Measurements from ENCODE around the gene RSPO4. TPM values are rescaled to one million over a fixed set of nuclear protein-coding genes. Genes with fewer than 3 reads are reported as not detected.

Gene RSPO4
- polyA plus RNA-seq, 10 donors: 0.11 to 0.95 (median 0.21) TPM; not detected in 2

- DNase-seq: no peak
These were observed 57.2 kb downstream of the RSPO4 start for GRCh38 chr20:944774-945410.

DNA sequence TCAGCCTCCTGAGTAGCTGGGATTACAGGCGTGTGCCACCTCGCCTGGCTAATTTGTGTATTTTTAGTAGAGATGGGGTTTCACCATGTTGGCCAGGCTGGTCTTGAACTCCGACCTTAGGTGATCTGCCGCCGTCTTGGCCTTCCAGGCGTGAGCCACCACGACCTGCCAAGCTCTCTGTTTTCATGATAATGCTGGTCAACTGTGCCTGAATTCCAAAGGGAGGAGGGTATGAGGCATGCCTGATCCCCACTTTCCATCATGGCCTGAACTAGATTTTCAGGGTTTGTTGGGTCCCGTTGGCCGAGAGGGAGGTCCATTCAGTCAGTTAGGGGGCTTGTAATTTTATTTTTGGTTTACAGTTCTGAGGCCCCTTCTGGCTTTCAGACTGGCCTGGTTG is 58.0 kb downstream of the RSPO4 start:
- DNase-seq: no peak

GRCh38 chr20:942611-943010 is 59.5 kb downstream of the RSPO4 start:
- DNase-seq: no peak

DNA sequence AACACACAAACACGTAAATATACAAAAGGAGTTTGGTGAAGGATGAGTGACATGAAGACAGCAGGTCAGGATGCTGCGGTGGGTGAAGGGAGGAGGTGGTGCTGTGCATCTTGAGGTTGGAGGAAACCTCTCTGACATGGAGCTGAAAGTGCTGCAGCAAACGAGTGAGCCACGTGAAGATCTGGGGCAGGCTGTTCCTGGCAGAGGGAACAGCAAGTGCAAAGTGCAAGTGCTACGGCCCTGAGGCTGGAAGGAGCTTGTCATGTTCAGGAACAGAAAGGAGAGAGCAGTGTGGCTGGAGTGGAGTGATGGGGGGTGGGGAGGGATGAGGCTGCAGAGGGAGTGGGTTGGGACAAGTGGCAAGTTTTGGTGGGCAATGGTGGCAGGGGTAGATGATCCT is 61.2 kb downstream of the RSPO4 start:
- no peak for DNase-seq

- no peak for DNase-seq
These were observed 62.5 kb downstream of the RSPO4 start for GRCh38 chr20:939606-940005.

DNA sequence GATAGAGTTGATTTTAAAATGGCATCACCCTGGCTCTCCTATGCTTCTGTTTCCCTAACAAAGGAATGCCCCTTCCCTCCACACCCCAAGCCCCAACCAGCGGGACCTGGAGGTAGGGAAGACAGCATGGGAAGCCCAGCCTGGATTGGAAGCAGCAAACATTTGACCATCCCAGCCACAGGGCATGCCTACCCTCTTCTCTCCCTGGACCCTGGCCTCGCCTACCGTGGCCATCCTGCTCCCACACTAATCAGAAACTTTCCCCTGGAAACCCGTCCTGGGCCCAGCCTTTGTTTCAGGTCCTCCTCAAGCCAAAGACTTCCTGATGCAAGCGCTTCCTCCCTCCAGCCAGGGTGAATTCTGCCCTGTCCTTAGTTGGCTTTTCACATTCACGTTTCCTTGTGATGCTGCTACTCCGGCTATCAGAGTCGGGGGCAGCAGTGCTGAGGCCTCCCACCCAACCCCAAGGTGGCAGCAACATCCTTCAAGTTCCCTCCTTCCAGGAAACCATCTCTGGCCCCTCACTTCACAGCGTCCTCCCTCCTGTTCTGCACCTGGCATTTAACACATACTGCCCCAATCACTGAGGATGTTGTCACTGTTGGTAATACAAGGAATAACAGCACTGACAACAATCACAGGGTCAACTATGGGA is 67.8 kb downstream of the RSPO4 start:
- no peak for DNase-seq

GRCh38 chr20:933029-933428 is 69.1 kb downstream of the RSPO4 start:
- DNase-seq: no peak

GRCh38 chr20:931401-931800 is 70.7 kb downstream of the RSPO4 start:
- no peak for DNase-seq

DNA sequence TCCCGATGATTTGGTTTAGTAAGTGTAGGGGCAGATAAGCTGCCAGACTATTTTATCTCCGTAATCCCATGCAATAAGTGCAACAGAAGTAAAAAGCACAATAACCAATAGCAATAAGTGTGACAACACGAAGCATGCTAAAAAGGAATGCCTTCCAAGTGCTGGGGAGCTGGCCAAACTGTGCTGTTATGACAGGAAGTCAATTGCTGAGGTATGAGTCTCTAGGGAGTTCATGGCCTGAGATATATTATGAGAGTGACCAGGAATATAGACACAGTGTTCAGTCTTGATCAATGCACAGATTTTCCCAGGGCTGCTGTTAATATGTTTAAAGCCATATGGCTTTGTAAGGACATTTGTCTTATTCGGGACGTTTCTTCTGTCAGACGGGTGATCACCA is 75.4 kb downstream of the RSPO4 start:
- no peak for DNase-seq

DNA sequence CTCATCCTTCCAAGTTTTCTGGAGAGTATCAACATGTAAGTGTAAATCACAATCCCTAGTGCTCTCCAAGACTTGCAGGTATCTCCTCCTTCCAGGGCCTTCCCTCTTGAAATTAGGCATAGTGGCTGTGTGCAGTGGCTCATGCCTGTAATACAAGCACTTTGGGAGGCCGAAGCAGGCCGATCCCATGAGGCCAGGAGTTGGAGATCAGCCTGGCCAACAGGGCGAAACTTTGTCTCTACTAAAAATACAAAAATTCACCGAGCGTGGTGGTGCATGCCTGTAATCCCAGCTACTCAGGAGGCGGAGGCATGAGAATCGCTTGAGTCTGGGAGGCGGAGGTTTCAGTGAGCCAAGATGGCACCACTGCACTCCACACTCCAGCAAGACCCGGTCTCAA is 76.6 kb downstream of the RSPO4 start:
- DNase-seq: no peak

GRCh38 chr20:924639-925038 is 77.5 kb downstream of the RSPO4 start:
- no peak for DNase-seq

- no peak for DNase-seq
These were observed 79.3 kb downstream of the RSPO4 start for GRCh38 chr20:922781-923180.

DNA sequence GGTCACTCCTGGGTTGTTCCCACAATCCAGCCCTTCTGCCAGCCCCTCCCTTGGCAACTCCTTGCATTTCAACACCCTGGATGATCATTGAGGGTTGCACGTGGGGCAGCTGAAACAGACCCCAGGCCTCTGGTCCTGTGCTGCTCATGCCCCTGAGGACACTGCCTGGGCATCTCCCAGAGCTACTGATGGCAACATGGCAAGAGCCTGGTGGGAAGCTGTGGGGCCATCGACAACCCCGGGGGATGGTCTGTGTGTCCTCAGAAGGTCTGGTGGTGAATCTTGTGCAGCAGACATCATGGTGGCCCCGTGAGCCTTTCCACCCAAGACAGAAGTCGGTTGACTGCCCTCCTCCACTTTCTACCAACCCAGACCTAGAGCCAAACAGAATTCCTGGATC is 81.0 kb downstream of the RSPO4 start:
- DNase-seq: no peak

DNA sequence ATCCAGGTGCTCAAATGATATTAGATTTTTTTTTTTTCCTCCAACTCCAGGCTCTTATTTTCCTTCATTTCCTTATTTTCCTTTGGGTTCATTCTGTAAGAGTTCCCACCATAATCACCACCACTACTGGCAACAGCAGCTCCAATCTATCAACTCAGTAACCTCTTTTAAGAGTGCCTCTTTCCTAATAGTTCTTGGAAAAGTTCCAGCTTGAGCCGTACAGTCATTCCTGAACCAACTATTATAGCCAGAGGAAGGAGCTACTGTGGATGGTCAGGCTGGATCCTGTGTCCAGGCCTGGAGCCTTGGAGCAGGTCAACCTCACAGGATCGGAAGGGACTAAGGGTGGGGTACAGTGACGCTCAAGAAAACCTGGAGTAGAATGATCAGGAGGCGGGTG is 81.8 kb downstream of the RSPO4 start:
- no peak for DNase-seq

- DNase-seq: no peak
These were observed 82.6 kb downstream of the RSPO4 start for GRCh38 chr20:919491-919916.

DNA sequence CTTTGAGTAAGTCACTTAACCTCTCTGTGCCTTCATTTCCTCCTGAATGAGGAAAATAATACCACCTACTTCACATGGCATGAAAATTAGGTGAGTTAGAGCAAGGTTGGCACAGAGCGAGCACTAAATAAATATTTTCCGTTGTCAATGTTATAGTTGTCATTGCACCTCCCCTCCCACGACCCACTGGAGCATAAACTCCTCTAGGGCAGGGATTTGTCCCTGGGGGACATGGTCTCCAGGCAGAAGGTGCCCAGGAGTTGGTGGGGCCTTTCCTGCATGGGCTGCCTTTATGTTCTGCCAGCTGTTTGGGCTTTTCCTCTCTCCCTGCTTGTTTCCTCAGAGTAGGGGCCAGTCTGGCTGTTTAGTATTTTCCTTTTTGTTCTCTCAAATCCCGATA is 84.7 kb downstream of the RSPO4 start:
- DNase-seq: no peak

- DNase-seq: no peak
These were observed 85.3 kb downstream of the RSPO4 start for GRCh38 chr20:916825-917224.

- peak in 1 of 3 donors; percentile 24 for DNase-seq
These were observed 85.8 kb downstream of the RSPO4 start, which contains the start of gene ANGPT4 for GRCh38 chr20:916125-916799. TSS of gene ANGPT4 (minus strand) at chr20:916334. CDS start at chr20:916214, 120 bp downstream.

GRCh38 chr20:914727-915498 is 87.2 kb downstream of the RSPO4 start:
- DNase-seq: no peak

DNA sequence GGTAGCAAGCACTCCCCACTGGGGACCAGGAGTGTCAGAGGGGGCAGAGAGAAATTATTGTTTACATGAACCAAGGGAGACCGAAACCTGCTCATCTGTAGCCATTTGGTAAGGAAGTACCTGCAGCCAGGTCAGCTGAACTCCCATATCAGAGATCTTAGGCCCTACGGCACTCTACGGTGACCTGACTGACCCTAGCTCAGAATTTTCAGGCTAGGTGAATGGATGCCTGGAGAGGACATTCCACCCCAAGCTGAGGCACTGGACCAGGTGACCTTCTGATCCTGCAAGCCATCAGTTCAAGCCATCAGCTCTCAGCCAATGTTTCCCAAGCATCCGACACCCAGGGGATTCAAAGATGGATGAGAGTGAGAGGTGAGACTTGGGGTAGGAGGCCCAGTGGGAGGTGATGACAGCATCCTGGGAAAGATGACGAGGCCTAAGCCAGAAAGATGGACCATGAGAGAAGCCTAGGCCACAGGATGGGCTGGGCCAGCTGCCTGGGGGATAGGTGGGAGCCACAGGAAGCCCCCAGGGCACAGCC is 88.7 kb downstream of the RSPO4 start:
- no peak for DNase-seq

DNA sequence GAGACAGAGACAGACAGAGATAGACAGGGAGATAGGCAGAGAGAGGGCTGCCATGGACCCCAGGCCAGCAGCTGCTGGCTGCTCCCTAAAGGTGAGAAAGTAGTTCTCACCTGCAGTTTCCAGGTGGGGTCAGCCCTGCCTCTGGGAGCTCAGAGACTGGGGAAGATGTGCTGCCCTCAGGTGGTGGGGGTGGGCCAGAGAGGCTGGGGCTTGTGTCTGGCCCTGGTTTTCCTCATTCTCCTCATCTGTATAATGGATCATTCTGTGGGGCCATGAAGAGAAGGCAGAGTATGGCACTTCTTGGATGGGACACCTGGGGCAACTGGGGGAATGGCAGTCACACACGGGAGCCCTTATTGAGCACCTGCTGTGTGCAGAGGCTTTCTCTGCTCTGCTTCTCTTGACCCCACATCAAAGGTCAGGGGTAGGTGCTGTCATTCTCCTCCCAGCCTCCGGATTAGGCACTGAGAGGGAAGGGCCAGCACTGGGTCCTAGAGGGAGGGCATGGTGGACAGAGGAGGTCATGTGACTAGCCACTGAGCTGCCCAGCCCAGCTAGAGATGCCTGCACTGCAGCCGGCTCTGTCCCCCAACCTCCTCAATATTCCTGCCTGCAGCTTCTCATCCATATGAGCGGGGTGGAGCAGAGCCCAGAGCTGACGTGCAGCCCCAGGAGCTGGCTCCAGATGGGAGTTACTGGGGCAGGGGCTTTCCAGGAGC is 90.1 kb downstream of the RSPO4 start:
- peak in 1 of 3 donors; percentile 27 for DNase-seq

Data from muscle of back (tissue), 11 donors.